Astrocyte of the hippocampus (primary cell): Measurements from ENCODE around the gene S1PR4.
"Not testable (repeated sequence)": the region's sequence is repeated elsewhere in the genome, so short reads cannot be mapped to it uniquely, and the experiment has no call there.

Experiments used
- DNase-seq: peaks from one replicate; pipeline ENCODE4 v3.0.0; 2011; ENCODE audit warnings: low read depth, low spot score

S1PR4 gene

GRCh38 chr19:3213159-3213558, 34.6 kb downstream of the S1PR4 start:
- DNase-seq, result no peak

- DNase-seq, result no peak
Measured at GRCh38 chr19:3216874-3217273, 38.3 kb downstream of the S1PR4 start.

GRCh38 chr19:3220576-3220975, 42.0 kb downstream of the S1PR4 start:
- DNase-seq, result no peak

GRCh38 chr19:3221576-3221975, 43.0 kb downstream of the S1PR4 start:
- DNase-seq, result not testable (repeated sequence)

DNA sequence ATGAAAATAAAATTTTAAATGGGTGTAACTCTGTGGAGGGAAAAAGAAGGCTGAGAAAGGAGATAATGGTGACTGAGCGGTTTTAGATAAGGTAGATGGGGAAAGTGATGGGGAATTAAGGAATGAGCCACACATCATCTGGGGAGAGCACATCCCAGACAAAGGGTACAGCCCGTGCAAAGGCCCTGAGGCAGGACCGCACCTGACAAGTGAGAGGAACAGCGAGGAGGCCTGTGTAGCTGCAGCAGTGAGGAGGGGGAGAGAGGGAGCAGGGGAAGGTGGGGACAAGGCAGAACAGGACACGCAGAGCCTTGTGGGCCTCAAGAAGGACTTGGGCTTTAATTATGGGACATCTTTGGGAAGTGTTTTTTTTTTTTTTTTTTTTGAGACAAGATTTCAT, 44.1 kb downstream of the S1PR4 start:
- DNase-seq, result no peak

DNA sequence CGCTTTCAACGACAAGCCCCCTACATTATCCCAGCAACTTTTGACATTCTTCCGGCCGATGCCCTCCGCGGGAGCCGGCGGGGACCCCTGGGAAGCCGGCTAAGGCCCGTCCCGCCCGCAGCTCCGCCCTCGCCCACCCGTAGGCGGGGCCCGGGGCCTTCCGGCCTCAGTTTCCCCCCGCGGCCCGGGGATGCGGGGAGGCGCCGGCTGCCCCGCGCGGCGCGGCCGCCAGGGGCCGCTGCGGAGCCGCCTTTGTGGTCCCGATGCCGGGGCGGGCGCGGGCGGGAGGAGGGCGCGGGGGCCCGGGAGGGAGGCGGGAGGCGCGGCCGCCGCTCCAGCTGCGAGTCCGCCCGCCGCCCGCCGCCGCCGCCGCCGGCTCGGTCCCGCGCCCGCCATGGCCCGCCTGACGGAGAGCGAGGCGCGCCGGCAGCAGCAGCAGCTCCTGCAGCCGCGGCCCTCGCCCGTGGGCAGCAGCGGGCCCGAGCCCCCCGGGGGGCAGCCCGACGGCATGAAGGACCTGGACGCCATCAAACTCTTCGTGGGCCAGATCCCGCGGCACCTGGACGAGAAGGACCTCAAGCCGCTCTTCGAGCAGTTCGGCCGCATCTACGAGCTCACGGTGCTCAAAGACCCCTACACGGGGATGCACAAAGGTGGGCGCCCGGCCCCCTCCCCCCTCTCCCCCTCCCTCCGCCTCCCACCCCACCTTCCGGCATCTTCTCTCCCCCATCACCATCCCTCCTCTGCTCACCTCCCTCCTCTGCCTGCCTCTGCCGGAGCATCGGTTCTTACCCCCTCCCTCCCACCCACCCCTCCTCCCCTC, 46.0 kb downstream of the S1PR4 start, which contains the start of gene CELF5:
CELF5 (plus strand) TSS at position 316 of the 823 bp plus-strand sequence; CDS start at position 395, 79 bp downstream.
- peak; percentile 76 for DNase-seq

GRCh38 chr19:3225169-3225485, 46.6 kb downstream of the S1PR4 start:
- no peak for DNase-seq

DNA sequence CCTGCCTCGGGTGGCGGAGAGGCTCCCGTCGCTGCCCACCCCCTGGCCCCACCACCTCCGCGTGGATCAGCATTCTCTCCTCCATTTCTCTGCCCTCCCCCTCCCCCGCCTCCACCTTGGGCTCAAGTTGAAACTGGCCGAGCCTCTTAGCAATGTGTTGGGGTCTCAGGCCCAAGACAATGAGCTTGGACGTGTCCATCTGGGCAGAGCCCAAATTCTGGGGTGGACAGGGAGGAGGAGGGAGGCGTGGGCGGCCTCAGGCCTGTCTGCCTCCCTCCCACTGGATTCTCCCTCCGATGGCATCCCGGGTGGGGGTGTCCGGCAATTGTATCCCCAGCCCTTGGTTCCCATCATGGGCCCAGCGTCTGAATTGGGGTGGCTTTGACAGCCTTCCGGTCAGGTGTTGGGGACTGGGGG, 47.1 kb downstream of the S1PR4 start:
- DNase-seq, result no peak

- DNase-seq, result no peak
Measured at GRCh38 chr19:3227054-3227626, 48.6 kb downstream of the S1PR4 start.

DNA sequence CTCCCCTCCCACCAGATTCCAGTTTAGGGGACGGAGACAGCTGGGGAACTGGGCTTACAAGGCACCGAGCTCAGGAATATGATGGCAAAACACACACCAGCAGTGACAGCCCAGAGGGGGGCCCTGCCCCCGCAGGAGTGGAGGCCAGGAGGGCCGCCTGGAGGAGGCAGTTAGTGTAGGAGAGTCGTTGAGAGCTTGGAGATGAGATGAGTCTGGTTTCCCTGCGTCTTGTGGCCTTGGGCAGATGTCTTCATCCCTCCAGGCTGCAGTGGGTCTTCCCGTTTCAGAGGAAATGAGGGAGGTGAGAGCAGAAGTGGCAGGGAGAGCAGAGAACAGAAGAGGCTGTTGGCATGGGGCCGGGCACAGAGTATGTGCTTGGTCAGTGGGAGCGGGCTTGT, 50.8 kb downstream of the S1PR4 start:
- DNase-seq, result no peak
